Right renal cortex interstitium (tissue), 3 donors: Measurements from ENCODE around the gene DBX1. TPM values are rescaled to one million over a fixed set of nuclear protein-coding genes. Genes with fewer than 3 reads are reported as not detected.
"Not testable (repeated sequence)": the region's sequence is repeated elsewhere in the genome, so short reads cannot be mapped to it uniquely, and the experiment has no call there.

Source experiments
- DNase-seq, 3 donors: peaks; one replicate each; pipeline ENCODE4 v3.0.0-alpha.2; 2013; ENCODE audit warnings: low read depth in 3 of 3, low spot score in 2 of 3
- polyA plus RNA-seq, 3 donors: library from polyadenylated mRNA; unstranded; fragments of 120-200 nt; gene quantifications; one replicate each; pipeline ENCODE4 v1.2.1, GENCODE V29; 2013; ENCODE audit not compliant: insufficient read length in 3 of 3

Gene DBX1
- not detected for polyA plus RNA-seq

- DNase-seq, result no peak
Observed at GRCh38 chr11:20160425-20161229, at the start of gene DBX1. TSS of gene DBX1 (minus strand) at chr11:20160475. CDS start at chr11:20160324, 151 bp downstream.

GRCh38 chr11:20208622-20209111 lies 48.4 kb upstream of the DBX1 start:
- no peak for DNase-seq

GRCh38 chr11:20207781-20208621 lies 47.7 kb upstream of the DBX1 start:
- DNase-seq, result no peak

DNA sequence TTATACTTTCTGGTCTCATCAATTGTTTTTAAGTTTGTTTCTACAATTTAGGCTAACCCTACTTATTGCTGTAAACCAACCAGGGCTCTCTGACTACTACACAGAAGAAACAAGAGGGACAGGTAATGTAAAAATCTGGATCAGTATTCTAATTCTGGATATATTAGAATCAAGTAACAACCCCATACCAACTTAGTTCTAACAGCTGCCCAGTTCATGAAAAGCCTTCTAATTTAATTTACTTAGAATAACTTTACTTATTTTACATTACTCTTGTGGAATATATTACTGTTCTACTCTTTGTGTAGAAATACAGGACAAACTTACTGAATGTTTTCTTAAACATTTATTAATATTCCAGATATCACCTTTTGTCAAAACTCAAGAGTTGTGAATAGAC lies 45.5 kb upstream of the DBX1 start:
- DNase-seq, result no peak

DNA sequence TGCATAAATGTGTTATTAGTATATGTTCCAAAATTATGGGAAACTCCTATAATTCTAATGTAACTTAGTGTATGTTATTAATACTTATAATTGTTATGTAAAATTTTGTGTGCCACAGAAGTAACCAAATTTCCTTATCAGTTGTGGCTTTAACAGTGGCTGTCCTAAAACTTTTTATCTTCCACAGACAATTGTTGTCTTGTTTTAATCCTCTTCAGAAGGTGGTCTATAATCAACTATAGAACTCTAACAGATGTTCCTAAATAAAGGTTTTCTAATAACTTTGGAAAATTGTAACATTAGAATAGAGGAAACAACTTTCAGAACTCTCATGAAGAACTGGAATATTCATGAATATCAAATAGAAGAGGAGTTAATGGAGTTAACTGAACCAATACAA lies 44.4 kb upstream of the DBX1 start:
- no peak for DNase-seq

DNA sequence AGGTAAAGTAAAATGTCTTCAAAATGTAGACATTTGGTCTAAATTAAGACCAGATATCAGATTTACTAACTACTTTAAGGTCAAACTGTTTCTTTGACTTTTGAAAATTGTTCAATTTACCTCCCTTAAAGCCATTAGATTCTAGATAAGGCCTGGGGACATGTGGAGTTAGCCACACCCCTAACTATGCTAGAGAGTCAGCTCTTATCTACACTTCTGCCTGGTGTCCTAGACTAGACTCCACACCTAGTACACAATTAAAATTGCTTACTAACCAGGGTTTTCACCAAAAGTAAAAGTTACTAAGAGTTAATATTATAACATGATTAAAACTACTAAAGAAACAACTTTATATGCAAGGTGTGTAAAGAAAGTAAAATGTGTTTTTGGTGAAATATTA lies 43.6 kb upstream of the DBX1 start:
- DNase-seq, result no peak

DNA sequence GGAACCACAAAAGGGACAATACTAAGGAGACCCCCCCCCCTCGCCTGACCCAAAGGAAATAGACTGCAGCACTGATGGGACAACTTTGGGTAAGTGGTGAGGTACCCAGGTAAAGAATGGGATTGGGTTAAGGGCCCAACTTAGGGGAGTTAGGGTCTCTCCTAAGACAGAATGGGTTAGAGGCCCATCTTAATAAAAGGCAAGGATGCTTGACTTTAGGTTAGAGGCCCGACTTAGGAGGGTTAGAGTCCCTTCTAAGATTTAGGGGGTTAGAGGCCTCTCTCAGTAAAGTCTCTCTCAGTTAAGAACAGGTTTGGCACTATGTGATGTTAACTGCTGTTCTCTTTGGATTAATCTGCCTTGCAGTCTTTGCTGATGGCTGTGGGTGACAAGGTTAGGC lies 41.0 kb upstream of the DBX1 start:
- no peak for DNase-seq

GRCh38 chr11:20200331-20200955 lies 40.2 kb upstream of the DBX1 start:
- not testable (repeated sequence) for DNase-seq

DNA sequence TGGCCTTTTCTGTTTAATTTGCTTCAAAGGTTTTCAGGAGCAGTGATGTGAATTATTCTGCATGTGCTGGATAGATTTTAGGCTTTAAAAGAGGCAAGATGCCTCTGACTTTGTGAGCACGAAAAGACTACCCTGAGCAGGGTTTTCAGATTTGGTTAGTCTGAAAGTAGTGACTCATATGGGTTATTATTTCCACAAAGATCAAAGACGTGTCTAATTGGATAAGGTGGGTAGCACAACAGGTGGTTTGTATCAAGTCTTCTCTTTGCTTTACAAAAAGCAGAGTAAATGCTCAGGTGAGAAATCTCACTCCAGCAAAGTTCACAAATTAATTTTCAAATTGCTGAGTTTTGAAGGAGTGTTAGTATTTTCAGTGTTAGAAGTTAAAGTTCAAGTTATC lies 37.6 kb upstream of the DBX1 start:
- DNase-seq, result no peak

DNA sequence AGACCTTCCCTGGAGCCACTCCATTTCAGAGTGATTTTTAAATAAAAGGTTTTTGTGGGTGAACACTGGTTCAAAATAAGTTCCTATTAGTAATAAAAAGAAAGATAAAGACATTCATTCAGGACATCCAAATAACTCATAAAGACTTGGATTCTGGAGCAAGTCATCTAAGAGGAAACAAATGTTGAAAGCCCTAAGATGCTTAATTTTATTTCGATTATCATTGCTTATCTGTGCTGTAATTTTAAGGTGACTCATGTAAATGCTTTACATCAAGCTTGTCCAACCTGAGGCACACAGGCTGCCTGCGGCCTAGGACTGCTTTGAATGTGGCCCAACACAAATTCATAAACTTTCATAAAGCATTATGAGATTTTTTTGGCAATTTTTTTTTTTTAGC lies 34.2 kb upstream of the DBX1 start:
- DNase-seq, result no peak

DNA sequence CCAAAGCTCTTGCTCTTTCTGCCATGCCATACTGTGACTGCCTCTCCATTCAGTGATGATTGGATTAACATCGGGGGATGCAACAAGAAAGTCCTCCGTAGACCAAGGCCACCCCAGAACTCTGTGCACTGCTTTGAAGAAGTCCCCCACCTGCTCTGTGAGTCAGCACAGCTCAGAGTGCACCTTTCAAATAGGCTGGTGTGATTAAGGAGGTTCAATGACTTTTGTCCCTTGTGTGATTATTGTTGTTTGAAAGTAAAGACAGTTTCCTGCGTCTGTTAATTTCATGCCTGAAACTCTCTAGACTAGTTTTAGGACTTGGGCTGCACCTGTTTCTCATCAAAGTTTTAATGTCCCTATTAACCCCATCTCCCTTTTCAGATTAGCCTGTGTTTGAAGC lies 33.0 kb upstream of the DBX1 start:
- no peak for DNase-seq

DNA sequence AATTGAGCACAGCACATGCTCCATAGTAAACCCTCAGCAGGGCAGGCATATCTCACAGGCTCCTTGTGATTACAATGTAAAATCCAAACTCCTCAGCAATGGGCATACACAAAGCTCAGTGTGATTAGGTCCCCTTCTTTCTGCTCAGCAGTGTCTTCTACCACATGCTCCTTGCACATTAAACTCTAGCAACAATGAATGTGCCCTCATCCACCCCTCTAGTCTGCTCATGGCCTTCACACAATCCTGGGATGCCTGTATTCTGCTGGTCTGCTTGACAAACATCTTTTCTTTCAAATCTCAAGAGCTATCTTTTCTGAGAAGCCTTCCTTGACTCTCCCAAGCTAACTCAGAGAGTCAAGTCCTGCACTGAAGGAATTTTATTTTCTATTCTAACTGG lies 32.4 kb upstream of the DBX1 start:
- no peak for DNase-seq

GRCh38 chr11:20192151-20192550 lies 31.9 kb upstream of the DBX1 start:
- DNase-seq, result no peak

DNA sequence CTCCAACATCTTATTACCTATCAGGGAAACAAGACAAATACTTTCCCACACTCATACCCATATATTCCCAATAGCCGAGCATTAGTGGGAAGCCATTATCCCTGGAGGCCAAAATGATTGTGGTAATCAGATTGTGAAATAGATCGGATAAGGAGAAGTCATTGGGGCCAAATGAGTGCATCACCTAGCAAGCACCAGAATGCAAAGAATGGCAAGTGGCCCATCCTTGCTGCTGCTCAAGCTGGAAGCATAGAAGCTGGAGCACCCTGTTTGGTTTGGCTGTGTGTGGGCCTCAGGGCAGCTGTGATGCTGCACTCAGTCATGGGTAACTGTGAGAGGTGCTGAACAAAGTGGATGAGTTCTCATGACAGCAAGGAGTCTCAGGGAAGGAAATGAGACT lies 18.7 kb upstream of the DBX1 start:
- no peak for DNase-seq

- no peak for DNase-seq
Observed at GRCh38 chr11:20177136-20177535, 16.9 kb upstream of the DBX1 start.

- no peak for DNase-seq
Observed at GRCh38 chr11:20172721-20173447, 12.6 kb upstream of the DBX1 start.

GRCh38 chr11:20163783-20164481 lies 3.7 kb upstream of the DBX1 start:
- no peak for DNase-seq

DNA sequence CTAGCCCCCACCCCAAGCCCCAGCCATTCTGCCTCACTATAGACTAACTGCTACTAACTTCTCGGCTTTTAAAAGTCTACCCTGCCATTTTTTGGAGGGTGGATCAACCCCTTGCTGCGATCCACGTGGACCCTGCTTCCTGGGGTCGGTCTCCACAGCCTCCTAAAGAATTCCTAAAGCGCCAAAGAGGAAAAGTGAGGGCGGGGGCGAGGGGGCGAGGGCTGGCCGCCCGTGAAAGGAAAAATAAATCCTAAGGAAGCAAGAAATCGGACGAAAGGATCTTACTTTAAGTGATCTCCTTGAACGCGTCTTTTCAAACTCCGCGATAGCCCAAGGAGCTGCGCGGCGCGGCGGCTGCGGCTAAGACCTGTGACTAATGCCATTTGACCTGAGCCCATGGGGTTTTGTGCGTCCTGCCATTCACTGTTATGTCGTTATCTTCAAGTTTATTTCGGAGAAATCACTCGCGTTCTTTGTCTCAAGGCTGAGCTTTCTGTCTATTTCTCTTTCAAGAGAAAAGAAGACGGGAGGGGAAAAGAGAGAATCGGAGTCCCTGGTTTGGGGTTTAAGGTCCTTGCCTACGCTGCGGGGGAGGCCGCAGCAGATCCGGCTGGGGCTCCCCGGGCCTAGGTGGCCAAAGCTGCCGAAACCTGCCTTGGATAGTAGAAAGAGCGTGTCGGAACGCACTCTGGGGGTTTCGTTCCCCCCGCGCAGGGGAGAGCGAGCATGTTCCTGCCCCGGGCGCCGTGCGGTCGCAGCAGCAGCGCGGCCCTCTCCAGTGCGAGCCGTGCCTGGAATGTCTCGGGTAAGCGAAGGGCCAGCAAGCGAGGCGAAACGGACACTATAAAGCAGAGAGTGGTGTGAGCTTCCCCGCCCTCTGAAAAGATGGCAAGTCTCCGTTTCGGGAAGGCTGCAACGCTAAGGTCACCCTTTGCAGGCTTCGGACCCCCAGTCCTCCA lies 2.8 kb upstream of the DBX1 start:
- no peak for DNase-seq
